Loucy (cell line): Measurements from ENCODE around the gene MBTPS2.

Experiments used
- CTCF ChIP-seq: fragments of 200-600 bp; sonication (generic); conservative IDR thresholded peaks from 2 replicates; pipeline ENCODE4 v1.5.1; 2014; ENCODE audit warnings: mild to moderate bottlenecking, antibody characterized with exemption, low read length
- EZH2phosphoT487 ChIP-seq: fragments of 200-600 bp; IDR thresholded peaks from 2 replicates; pipeline ENCODE4 v1.6.1; 2018; ENCODE audit warnings: antibody characterized with exemption, mild to moderate bottlenecking, moderate library complexity, borderline replicate concordance

GRCh38 chrX:21853578-21853977 lies 14.2 kb downstream of the MBTPS2 start:
- no peak for TF ChIP-seq CTCF
- no peak for TF ChIP-seq EZH2phosphoT487
